CD4-positive, alpha-beta T cell treated with Interleukin-12 subunit alpha and Interleukin-12 subunit beta, for 1 hour (primary cell): ENCODE measurements around the gene CNTN4.
A peak's percentile ranks its signal among the peaks of the same experiment; 100 is the strongest.
"Not testable (repeated sequence)": the region's sequence is repeated elsewhere in the genome, so short reads cannot be mapped to it uniquely, and the experiment has no call there.

Source experiments
- DNase-seq: peaks from one replicate; pipeline ENCODE4 v3.0.0-alpha.2; 2020

Gene CNTN4

GRCh38 chr3:2713923-2714322 lies 615.3 kb downstream of the CNTN4 start:
- DNase-seq: no peak

DNA sequence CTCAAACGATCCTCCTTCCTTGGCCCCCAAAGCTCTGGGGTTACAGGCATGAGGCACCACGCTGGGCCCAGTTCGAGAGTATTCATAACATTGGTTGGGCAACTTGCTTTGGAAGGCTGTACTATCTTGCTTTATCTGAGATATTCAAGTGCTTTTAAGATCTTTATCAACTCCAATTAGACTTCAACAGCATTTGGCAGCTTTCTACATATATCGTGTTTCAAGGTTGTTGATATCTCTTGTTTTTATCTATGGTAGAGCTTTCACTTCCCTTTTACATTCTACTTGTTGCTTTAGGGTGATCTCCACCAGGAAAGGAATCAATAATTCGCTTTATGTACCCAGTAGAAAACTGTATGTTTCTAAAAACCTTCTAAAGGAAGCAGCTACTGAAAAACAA lies 616.2 kb downstream of the CNTN4 start:
- no peak for DNase-seq

DNA sequence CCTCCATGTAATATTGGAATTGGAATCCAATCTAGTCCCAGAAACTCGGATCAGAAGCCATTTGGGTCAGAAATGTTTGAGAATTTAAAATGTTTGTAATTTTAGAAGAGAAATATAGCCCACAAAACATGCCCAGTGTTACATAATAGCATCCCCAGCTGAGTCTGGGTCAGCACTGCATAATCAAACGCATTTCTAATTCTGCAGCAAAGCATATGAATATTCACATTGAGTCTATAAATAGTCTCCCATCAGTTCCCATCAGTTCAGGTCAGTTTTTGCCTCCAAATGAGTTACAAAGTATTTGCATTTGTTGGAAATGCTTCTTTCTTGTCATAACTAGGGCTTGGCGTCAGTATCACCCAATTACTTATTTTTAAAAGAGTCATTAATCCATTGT lies 628.4 kb downstream of the CNTN4 start:
- no peak for DNase-seq

DNA sequence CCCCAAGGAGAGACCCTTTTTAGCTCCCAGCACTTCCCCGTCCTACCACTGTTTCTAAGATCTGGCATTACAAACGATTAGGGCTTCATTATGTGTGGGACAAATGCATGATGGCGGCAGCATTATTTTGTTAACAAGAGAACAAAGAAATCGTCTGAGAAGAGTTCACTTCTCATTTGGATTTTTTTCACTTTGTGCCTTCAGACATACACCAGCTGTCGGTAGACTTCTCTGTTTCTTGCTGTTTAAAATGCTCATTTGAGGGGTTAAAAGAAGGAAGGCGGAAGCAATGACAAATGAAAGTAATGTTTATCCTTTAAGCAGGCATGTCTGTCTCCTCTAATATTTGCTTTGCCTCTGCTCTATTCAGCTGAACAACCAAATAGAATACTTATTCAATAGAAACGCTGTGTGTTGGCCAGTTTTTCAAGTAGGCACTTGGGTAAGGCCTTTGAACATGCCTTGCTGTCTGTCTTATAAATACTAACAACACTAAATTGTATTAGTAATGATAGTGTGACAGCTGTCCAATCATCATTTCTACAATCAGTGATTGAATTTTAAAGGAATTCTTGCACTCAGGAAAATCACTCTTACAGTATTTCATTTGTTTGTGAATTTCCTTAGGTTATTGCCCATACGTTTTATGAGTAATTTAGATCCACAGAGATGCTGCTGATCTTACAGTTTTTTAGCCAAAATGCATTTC lies 629.1 kb downstream of the CNTN4 start:
- no peak for DNase-seq

- no peak for DNase-seq
These were observed 633.2 kb downstream of the CNTN4 start for GRCh38 chr3:2731843-2732242.

DNA sequence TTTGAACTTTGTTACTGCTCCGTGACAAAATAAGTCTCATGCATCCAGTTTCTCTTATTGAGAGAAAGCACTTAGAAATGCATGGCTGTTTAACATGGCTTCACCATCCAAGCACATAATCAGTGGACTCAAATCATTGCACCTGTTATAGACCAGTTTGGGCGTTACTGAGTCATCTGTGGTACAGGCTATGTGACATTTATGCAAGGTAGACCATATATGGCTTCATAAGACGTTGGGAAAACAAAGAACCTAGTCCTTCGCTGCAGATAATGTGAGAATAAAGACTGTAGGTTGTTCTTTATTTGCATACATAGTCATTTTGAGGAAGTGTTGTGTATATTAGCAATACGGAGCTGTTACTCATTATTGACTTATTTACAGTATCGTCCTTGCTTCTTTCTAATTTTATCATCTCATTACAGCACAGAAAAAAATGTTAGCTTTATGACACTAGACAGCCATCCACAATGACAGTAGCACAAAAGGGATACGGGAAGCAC lies 636.8 kb downstream of the CNTN4 start:
- DNase-seq: no peak

GRCh38 chr3:2741516-2741915 lies 642.9 kb downstream of the CNTN4 start:
- DNase-seq: no peak

DNA sequence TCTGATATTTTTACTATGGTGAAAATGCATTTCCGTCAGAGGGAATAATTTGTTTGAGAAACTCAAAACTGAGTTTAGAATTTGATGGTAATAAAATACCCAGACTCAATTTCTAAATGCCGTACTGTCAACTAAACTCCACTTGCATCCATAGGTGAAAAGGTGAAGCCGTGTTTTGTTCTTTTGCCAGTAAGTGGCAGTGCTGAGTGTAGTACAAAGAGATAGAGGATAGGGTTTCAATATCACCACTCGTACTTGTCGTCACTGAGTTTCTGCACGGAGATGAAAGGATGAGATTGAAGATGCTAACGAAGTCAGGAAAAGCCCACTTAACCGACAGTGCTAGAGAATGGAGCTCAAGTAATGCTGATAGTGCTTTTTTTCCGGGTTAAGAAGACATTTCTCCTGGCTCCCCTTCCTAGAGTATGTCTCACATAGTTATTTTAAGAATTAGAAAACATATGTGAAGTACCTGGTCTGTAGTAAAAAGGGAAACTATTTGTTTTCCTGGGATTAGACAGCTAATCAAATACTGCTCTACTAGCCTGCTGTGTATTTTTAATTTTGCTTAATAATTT lies 666.4 kb downstream of the CNTN4 start:
- DNase-seq: peak; percentile 19

- DNase-seq: no peak
These were observed 671.8 kb downstream of the CNTN4 start for GRCh38 chr3:2770451-2770850.

DNA sequence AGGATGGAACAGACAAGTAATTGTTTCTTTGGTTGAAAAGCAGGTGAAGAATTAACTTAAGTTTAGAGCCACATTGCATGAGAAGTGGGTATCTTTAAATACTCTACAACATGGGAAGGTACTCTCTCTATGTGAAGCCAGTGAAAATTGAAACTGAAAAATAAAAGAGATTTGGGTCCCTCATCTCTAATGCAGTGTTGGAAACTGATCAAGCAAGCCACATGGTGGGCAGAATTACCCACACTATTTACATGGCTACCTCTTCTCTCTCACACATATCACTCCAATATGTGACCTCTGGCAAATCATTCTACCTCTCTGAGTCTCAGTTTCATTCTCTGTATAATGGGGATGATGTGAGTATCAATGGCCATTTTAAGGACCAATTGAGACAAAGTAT lies 672.5 kb downstream of the CNTN4 start:
- DNase-seq: no peak

DNA sequence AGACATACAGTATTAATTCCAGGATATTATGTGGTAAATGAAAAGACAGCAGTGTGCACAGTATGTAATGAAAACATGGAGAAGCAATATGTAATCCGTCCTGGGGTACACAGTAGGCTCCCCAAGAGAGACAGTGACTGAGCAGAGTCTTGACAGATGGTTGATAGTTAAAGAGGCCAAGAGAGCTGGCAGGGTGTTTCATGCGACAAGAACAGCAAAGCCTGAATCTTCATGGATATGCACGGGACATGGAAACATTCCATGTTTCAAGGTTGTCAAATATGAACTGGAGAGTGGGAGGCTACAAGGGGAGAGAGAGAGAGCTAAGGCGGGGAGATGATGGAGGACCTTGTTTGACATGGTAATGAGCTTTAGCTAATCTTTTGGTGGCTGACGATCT lies 673.1 kb downstream of the CNTN4 start:
- DNase-seq: no peak

DNA sequence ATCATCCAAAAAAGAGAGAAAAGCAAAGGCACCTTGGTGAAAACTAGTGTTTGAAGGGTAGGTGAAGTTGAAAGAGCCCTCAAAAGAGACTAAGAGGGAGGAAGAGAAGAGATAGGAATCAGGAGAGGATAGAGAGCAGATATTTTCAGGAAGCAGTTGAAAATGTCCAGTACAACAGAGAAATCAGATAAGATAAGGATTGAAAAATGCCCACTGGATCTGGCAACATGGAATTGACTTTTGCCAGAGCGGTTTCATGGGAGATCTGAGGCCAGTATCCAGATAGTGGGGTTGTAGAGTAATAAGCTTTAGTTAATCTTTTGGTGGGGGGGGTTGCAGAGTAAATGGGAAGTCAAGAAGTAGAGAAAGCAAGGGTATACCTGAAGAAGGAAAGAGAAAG lies 674.1 kb downstream of the CNTN4 start:
- DNase-seq: no peak

- no peak for DNase-seq
These were observed 676.0 kb downstream of the CNTN4 start for GRCh38 chr3:2774481-2775249.

DNA sequence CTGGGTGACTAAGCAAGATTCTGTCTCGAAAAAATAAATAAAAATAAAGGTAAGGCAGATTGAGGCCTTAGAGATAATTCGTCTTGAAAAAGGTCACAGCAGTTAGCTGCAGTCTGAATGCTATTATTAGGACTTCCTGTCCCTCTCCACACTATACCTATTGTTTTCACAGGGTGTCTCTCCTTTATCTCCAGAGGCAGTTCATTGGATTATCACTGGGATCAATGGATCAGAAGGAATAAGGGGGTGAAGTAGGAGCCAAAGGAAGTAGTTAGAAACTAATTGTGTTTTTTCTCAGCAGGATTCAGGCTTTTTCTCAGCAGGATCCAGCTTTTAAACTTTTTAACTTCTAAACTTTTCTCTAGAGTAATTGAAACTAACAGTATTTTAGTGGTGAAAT lies 684.6 kb downstream of the CNTN4 start:
- no peak for DNase-seq

- no peak for DNase-seq
These were observed 686.0 kb downstream of the CNTN4 start for GRCh38 chr3:2784627-2785026.

DNA sequence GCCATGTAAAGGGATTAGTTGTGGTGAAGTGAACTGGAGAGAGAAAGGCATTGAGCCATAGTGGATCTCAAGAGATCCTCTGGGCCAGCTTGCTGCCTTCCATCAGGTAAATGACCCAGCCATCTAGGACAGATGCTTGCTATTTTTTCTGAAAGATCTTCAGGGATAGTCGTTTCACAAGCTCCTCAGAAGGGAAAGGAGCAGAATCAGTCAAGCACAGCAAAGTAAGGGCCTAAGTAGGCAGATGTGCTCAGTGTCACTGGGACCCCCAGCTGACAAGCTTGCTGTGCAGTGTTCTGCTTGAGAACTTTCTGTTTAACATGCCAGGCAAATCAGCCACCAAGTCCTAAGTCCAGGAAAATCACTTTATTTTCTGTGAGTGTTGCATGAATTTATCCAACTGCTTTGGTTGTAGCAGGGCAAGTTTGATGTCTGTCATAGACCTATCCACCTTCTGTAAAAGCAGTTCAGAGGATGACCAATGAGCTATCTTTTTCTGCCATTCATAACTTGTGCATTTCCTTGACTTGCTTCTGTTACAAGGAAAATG lies 691.7 kb downstream of the CNTN4 start:
- DNase-seq: no peak

DNA sequence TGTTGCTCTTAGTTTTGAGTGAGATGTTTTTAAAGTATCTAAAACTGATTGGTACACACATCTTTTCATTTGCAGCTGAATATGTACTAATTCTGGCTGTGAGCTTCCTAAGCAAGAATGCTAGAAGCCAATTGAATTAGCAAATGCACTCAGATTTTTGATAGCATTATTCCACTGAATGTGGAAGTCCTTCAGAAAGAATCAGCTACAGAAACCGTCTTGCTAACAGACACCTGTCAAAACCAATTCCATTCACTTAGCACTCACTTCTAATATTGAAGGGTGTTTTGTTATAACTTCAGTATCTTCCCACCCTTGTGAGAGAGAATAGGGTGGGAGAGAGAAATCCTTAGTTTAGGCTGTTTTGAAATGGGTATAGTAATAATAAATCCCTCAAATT lies 693.8 kb downstream of the CNTN4 start:
- no peak for DNase-seq

GRCh38 chr3:2793987-2794386 lies 695.3 kb downstream of the CNTN4 start:
- no peak for DNase-seq

DNA sequence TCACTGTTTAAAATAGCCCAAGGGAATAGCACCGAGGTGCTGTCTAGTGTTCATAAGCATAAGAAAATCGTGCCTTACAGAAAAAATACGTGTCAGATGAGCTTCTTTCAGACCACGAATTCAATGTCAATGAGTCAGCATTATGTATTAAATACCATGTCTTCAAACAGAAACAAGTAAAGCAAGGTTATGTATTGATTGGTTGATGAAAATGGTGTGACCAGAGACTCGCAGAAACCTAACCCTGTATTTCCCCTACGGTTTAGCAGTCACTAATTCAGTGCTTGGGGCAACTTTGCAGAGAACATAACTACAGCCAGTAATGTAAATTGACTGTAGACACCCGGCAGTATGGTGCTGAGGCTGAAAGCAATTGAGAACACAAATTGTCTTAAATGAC lies 703.8 kb downstream of the CNTN4 start:
- no peak for DNase-seq

DNA sequence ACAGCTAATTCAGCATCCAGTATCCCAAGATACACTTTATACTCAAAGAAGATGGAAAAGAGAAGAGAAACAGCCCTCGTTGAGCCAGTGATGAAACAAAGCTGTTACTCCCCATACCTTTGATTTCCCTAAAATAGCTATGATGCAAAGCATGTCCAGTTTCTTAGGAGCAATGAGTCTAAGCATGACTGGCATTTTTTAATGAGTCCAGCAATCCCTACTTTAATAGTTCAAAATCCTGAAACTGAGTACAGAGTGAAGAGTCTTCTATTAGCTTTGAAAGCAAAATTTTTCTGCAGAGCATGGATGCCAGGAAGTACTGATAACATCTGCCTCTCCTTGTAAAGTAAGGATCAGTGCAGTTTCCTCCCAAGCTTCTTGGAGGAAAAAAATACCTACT lies 708.8 kb downstream of the CNTN4 start:
- DNase-seq: no peak

GRCh38 chr3:2810723-2811122 lies 712.1 kb downstream of the CNTN4 start:
- no peak for DNase-seq

DNA sequence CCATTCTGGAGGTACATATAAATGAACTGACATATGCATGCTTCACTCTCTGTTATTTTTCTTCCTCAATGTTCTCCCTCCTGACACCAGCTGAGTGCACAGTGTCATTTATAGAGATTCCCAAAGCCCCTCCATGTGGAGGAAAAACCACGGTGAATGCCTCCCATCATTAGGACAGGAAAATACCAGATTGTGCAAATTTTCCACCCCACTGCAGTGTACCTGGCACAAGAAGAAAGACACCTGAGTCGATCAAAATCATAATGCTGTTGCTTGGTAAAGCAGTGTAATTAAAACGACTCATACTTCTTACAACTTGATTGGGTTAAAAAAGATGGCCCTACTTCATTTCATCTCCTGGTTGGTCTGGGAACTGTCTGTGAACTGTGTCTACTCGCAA lies 720.9 kb downstream of the CNTN4 start:
- no peak for DNase-seq

- DNase-seq: not testable (repeated sequence)
These were observed 722.3 kb downstream of the CNTN4 start for GRCh38 chr3:2820982-2821381.

DNA sequence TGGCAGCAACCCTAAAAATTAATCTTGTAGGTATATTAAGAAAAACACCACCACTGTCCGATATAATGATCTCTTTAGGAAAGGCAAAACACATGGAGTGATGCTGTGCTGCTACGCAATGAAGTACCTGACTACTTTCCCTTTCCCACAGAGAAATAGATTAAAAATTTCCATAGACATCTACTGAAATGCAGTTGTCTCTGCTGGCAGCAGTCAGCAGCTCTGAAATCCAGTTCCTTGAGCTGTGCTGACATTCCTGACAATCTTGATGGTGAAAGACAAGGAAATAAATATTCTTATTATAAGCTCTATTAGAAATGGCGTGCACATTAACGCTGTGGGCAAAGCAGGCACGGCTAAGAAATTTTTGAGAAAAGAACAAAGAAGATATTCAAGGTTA lies 723.9 kb downstream of the CNTN4 start:
- no peak for DNase-seq
